ENCODE data around the gene MTCL1.

DNA sequence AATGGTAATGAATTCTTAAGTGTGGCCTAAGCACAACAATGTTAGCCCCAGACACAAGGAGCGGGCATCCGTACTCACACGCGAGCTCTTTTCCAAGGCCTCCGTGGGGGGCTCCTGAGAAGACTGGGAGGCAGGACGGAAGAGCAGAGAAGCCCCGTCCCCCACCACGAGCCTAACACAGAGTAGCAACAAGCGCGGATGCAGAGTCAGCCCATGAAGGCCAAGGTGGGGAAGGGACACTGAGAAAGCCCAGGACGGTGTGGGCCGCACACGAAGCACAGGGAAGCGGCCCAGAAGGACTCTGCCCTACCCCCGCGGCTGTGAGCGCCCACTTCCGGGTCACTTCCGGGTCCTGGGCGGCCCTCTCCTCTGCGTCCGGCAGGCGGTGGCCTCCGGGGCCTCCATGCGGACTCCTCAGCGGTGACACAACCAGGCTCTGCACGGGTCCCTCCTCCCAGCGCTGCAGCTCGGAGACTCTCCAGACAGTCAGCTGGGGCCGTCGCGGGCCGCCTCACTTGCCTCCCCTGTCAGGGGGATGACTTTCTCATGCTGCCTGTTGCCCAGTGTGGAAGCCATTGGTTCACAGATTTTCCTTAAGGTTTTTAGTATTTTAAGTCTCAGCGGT lies 151.5 kb downstream of the MTCL1 start:
- TF ChIP-seq TEAD4 (IDR thresholded peaks at IDR 0.05; ENCODE audit: low read depth, low read length) = no peak
- TF ChIP-seq, protein P1, sequence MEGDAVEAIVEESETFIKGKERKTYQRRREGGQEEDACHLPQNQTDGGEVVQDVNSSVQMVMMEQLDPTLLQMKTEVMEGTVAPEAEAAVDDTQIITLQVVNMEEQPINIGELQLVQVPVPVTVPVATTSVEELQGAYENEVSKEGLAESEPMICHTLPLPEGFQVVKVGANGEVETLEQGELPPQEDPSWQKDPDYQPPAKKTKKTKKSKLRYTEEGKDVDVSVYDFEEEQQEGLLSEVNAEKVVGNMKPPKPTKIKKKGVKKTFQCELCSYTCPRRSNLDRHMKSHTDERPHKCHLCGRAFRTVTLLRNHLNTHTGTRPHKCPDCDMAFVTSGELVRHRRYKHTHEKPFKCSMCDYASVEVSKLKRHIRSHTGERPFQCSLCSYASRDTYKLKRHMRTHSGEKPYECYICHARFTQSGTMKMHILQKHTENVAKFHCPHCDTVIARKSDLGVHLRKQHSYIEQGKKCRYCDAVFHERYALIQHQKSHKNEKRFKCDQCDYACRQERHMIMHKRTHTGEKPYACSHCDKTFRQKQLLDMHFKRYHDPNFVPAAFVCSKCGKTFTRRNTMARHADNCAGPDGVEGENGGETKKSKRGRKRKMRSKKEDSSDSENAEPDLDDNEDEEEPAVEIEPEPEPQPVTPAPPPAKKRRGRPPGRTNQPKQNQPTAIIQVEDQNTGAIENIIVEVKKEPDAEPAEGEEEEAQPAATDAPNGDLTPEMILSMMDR (IDR thresholded peaks at IDR 0.05; ENCODE audit: control extremely low read depth in 1 of 3, insufficient read depth in 1 of 3, low read depth in 1 of 3, low read length in 3 of 3) = no peak
- TF ChIP-seq HDAC6 (IDR thresholded peaks at IDR 0.05; ENCODE audit: low read depth, low read length) = no peak
- TF ChIP-seq, protein P2, sequence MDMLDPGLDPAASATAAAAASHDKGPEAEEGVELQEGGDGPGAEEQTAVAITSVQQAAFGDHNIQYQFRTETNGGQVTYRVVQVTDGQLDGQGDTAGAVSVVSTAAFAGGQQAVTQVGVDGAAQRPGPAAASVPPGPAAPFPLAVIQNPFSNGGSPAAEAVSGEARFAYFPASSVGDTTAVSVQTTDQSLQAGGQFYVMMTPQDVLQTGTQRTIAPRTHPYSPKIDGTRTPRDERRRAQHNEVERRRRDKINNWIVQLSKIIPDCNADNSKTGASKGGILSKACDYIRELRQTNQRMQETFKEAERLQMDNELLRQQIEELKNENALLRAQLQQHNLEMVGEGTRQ (IDR thresholded peaks at IDR 0.05; ENCODE audit: low read length) = no peak
- no peak for TF ChIP-seq EP300 (IDR thresholded peaks at IDR 0.05; ENCODE audit: borderline replicate concordance in 1 of 2, low read depth in 2 of 2, low read length in 2 of 2)
- TF ChIP-seq CHD2 (IDR thresholded peaks at IDR 0.05; ENCODE audit: low read length) = no peak
- no peak for TF ChIP-seq POLR2AphosphoS5 (IDR thresholded peaks at IDR 0.05; ENCODE audit: low read depth, low read length)
- no peak for TF ChIP-seq CBX5 (IDR thresholded peaks at IDR 0.05; ENCODE audit: low read depth, low read length)
- no peak for TF ChIP-seq EZH2 (IDR thresholded peaks at IDR 0.05; ENCODE audit: low read depth, low read length, severe bottlenecking)
- TF ChIP-seq SIN3A (conservative IDR thresholded peaks at IDR 0.05 in 1 of 2, IDR thresholded peaks at IDR 0.05 in 1 of 2; ENCODE audit: low read depth in 1 of 2, low read length in 2 of 2) = no peak
